GM23338 (cell line): ENCODE measurements around the gene PLET1. TPM values are rescaled to one million over a fixed set of nuclear protein-coding genes. Genes with fewer than 3 reads are reported as not detected.

Experiments used
- ATAC-seq: fragments of 200-7000 bp; cut with Tn5 transposase; 3 replicates; pipeline ENCODE4 v1.9.1; 2020
- DNase-seq: peaks from one replicate; pipeline ENCODE4 v3.0.0-alpha.2; 2015; ENCODE audit warnings: low spot score
- H2AFZ ChIP-seq: fragments of 200-600 bp; sonication (generic); 2 replicates; pipeline ENCODE4 v1.8.0; 2016; ENCODE audit warnings: antibody characterized with exemption, mild to moderate bottlenecking, moderate library complexity
- H3F3A ChIP-seq: fragments of 200-600 bp; sonication (generic); replicated peaks from 2 replicates; pipeline ENCODE4 v1.8.0; 2017; ENCODE audit warnings: antibody characterized with exemption, mixed run types, low read depth
- H3K27ac ChIP-seq: fragments of 200-600 bp; sonication (generic); 2 replicates; pipeline ENCODE4 v1.6.1; 2016; ENCODE audit warnings: low read depth
- H3K27me3 ChIP-seq: fragments of 200-600 bp; sonication (generic); 2 replicates; pipeline ENCODE4 v1.8.0; 2016; ENCODE audit warnings: mild to moderate bottlenecking, mixed run types, moderate library complexity; ENCODE audit not compliant: insufficient read depth
- H3K36me3 ChIP-seq: fragments of 200-600 bp; sonication (generic); 2 replicates; pipeline ENCODE4 v1.8.0; 2016; ENCODE audit warnings: mild to moderate bottlenecking; ENCODE audit not compliant: insufficient read depth
- H3K4me1 ChIP-seq: fragments of 200-600 bp; sonication (generic); 2 replicates; pipeline ENCODE4 v1.8.0; 2016; ENCODE audit warnings: mild to moderate bottlenecking, moderate library complexity; ENCODE audit not compliant: insufficient read depth
- H3K4me2 ChIP-seq: fragments of 200-600 bp; sonication (generic); 2 replicates; pipeline ENCODE4 v1.7.1; 2017; ENCODE audit warnings: mixed run types
- H3K4me3 ChIP-seq: fragments of 200-600 bp; sonication (generic); 2 replicates; pipeline ENCODE4 v1.6.1; 2016; ENCODE audit warnings: mixed run types
- H3K79me2 ChIP-seq: fragments of 200-600 bp; sonication (generic); replicated peaks from 2 replicates; pipeline ENCODE4 v1.8.0; 2017; ENCODE audit warnings: mild to moderate bottlenecking; ENCODE audit not compliant: insufficient read depth
- H3K9me2 ChIP-seq: fragments of 200-600 bp; sonication (generic); 2 replicates; pipeline ENCODE4 v1.8.0; 2017; ENCODE audit not compliant: insufficient read depth
- H4K20me1 ChIP-seq: fragments of 200-600 bp; sonication (generic); replicated peaks from 2 replicates; pipeline ENCODE4 v1.8.0; 2017; ENCODE audit warnings: mild to moderate bottlenecking; ENCODE audit not compliant: insufficient read depth
- H3K27ac Mint-ChIP-seq: 2 replicates; pipeline ENCODE4 v1.8.0; 2020; ENCODE audit warnings: inconsistent platforms, mild to moderate bottlenecking, moderate library complexity, mixed read lengths
- H3K27me3 Mint-ChIP-seq: 3 replicates; pipeline ENCODE4 v1.8.0; 2022; ENCODE audit warnings: low read depth, mild to moderate bottlenecking, moderate library complexity, mixed read lengths, inconsistent platforms; ENCODE audit not compliant: insufficient read depth, poor library complexity
- H3K36me3 Mint-ChIP-seq: 3 replicates; pipeline ENCODE4 v1.8.0; 2021; ENCODE audit warnings: low read depth, mild to moderate bottlenecking, inconsistent platforms, moderate library complexity, mixed read lengths
- H3K4me1 Mint-ChIP-seq: 3 replicates; pipeline ENCODE4 v1.8.0; 2020; ENCODE audit warnings: mild to moderate bottlenecking, inconsistent platforms, mixed read lengths
- H3K4me3 Mint-ChIP-seq: 3 replicates; pipeline ENCODE4 v1.8.0; 2021; ENCODE audit warnings: moderate library complexity, mild to moderate bottlenecking, inconsistent platforms, mixed read lengths
- H3K9me3 Mint-ChIP-seq: 3 replicates; pipeline ENCODE4 v1.8.0; 2020; ENCODE audit warnings: moderate library complexity, mild to moderate bottlenecking, inconsistent platforms, mixed read lengths
- CTCF ChIP-seq, 2 experiments: fragments of 200-600 bp in 1 of 2; sonication (generic) in 1 of 2; conservative IDR thresholded peaks; 2 replicates each; pipeline versions ENCODE4 v1.5.1 to v1.6.1; 2016 to 2017; ENCODE audit warnings: antibody characterized with exemption in 2 of 2, low read depth in 2 of 2, mild to moderate bottlenecking in 2 of 2, moderate library complexity in 1 of 2
- EZH2phosphoT487 ChIP-seq: fragments of 200-600 bp; sonication (generic); IDR thresholded peaks from one replicate; pipeline ENCODE4 v1.8.1; 2018; ENCODE audit warnings: antibody characterized with exemption; ENCODE audit not compliant: unreplicated experiment
- STAT1 ChIP-seq: IDR thresholded peaks from one replicate; pipeline ENCODE4 v1.6.1; 2016; ENCODE audit warnings: antibody characterized with exemption; ENCODE audit not compliant: unreplicated experiment
- ZNF114 ChIP-seq: fragments of 250-450 bp; sonication (Bioruptor Pico); IDR thresholded peaks from 2 replicates; pipeline ENCODE4 v1.5.0; 2020; ENCODE audit warnings: mild to moderate bottlenecking, moderate library complexity
- ZNF331 ChIP-seq: fragments of 250-450 bp; sonication (Bioruptor Pico); IDR thresholded peaks from 2 replicates; pipeline ENCODE4 v1.5.0; 2020; ENCODE audit warnings: low read depth, mild to moderate bottlenecking, moderate library complexity
- polyA plus RNA-seq: library from polyadenylated mRNA; unstranded; fragments of >200 nt; fragmentation: Nextera tagmentation; extraction: Ambion mirVana; gene quantifications from 2 replicates; pipeline ENCODE4 v1.2.1, GENCODE V29; 2016
- total RNA-seq: library from RNA; depleted of rRNA; stranded (reverse); fragments of >200 nt; shearing (Covaris generic); gene quantifications from 2 replicates; pipeline ENCODE4 v1.2.3, GENCODE V29; 2014

The PLET1 gene
- total and polyA plus RNA-seq, 2 experiments from 2014 or later = not detected

DNA sequence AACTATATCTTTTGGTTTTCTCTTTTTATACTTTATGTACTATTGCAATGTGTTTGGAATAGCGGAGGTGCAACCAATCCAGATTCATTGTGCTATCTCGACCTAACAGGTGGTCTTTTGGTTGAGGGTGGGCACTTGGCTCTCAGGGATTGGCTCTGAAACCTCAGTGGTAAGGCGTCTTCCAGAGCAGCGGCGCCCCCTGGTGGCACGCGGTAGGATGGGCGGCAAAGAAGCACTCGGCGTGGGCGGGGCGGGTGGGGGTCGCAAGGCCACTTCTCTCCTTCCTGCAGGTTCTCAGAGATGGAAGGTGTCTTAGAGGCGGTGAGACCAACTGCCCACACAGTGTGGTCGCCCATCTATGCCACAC, 19.2 kb upstream of the PLET1 start:
- H3K27me3 ChIP-seq = no peaks in the 10 kb centered on the region
- DNase-seq = peak; percentile 82
- Mint-ChIP-seq H3K27ac (no peak overlapping the region), H3K27me3 (peaks cover 13% of the 10 kb centered on the region), H3K36me3 (no peaks in the 10 kb centered on the region), H3K4me1 (peaks cover 14% of the 10 kb centered on the region), H3K9me3 (no peaks in the 10 kb centered on the region), H3K4me3 (peak overlapping the region; percentile 72; the same call in 2 of the 3 replicates)
- H3K9me2 ChIP-seq = no peaks in the 10 kb centered on the region
- peak; percentile 85 for ATAC-seq
- peaks cover 10% of the 10 kb centered on the region for H3K4me1 ChIP-seq
- H3K27ac ChIP-seq = no peak overlapping the region
- H3F3A ChIP-seq = no peaks in the 10 kb centered on the region
- TF ChIP-seq EZH2phosphoT487 (no peak), CTCF (conservative IDR thresholded peaks at IDR 0.05; ENCODE audit: low read depth in 2 of 2) (peak; percentile 51 to 91)
- peak overlapping the region; percentile 99 for H2AFZ ChIP-seq
- H4K20me1 ChIP-seq = no peaks in the 10 kb centered on the region
- no peaks in the 10 kb centered on the region for H3K36me3 ChIP-seq
- H3K4me3 ChIP-seq = peak overlapping the region; percentile 52
- no peaks in the 10 kb centered on the region for H3K79me2 ChIP-seq
- H3K4me2 ChIP-seq = peak overlapping the region; percentile 78

DNA sequence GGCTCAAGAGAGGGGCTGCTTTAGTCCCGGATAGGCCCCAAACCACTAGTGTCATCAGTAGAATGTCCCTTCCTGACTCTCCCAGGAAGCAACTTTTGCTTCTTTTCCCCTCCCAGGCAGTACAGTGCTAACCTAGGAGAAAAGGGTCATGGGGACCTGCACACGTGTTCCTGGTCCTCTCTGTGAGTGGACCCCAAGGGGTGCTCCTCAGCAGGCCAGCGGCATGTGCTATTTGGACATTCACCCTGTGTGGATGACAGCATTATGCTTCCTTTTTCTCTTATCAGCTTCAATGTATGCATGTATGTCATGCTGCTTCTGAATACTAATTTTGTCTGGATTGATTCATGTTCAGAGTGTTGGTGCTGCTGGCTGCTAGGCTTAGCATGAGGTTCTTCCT, 18.1 kb upstream of the PLET1 start:
- H3K27ac ChIP-seq = no peak overlapping the region
- H3K9me3 Mint-ChIP-seq = no peaks in the 10 kb centered on the region
- H3K36me3 Mint-ChIP-seq = no peaks in the 10 kb centered on the region
- no peak overlapping the region for H3K27ac Mint-ChIP-seq
- peaks cover 4% of the 10 kb centered on the region; the same call in 1 of the 2 replicates for H3K9me2 ChIP-seq
- H3K27me3 Mint-ChIP-seq = peaks cover 13% of the 10 kb centered on the region
- ATAC-seq (no peak), DNase-seq (no peak)
- no peaks in the 10 kb centered on the region for H3K27me3 ChIP-seq
- H3K36me3 ChIP-seq = no peaks in the 10 kb centered on the region
- no peak overlapping the region for H3K4me3 Mint-ChIP-seq
- H3K4me2 ChIP-seq = no peak overlapping the region
- no peak overlapping the region for H2AFZ ChIP-seq
- no peaks in the 10 kb centered on the region for H3F3A ChIP-seq
- H3K4me1 ChIP-seq = peaks cover 10% of the 10 kb centered on the region
- H3K4me3 ChIP-seq = no peak overlapping the region
- peaks cover 14% of the 10 kb centered on the region for H3K4me1 Mint-ChIP-seq
- H4K20me1 ChIP-seq = no peaks in the 10 kb centered on the region
- no peaks in the 10 kb centered on the region for H3K79me2 ChIP-seq
- TF ChIP-seq EZH2phosphoT487 = no peak
- no peak for TF ChIP-seq STAT1
- no peak for TF ChIP-seq ZNF114 (CRISPR knock-in tag)
- TF ChIP-seq ZNF331 (CRISPR knock-in tag) = no peak

GRCh38 chr11:112277941-112278340, 17.3 kb upstream of the PLET1 start:
- Mint-ChIP-seq H3K4me1 (peaks cover 14% of the 10 kb centered on the region), H3K4me3 (no peak overlapping the region), H3K27me3 (peaks cover 11% of the 10 kb centered on the region), H3K9me3 (no peaks in the 10 kb centered on the region), H3K36me3 (no peaks in the 10 kb centered on the region), H3K27ac (no peak overlapping the region)
- Histone ChIP-seq H3F3A (no peaks in the 10 kb centered on the region), H3K27me3 (no peaks in the 10 kb centered on the region), H3K4me1 (peaks cover 10% of the 10 kb centered on the region), H3K79me2 (no peaks in the 10 kb centered on the region), H3K4me3 (no peak overlapping the region), H4K20me1 (no peaks in the 10 kb centered on the region), H3K36me3 (no peaks in the 10 kb centered on the region), H3K9me2 (peaks cover 4% of the 10 kb centered on the region; the same call in 1 of the 2 replicates), H2AFZ (no peak overlapping the region), H3K27ac (no peak overlapping the region), H3K4me2 (no peak overlapping the region)
- ATAC-seq (no peak), DNase-seq (no peak)
- no peak for TF ChIP-seq ZNF114 (CRISPR knock-in tag)
